ENCODE results near the gene ALOXE3. TPM values are rescaled to one million over a fixed set of nuclear protein-coding genes. Genes with fewer than 3 reads are reported as not detected.
"Not testable (repeated sequence)": the region's sequence is repeated elsewhere in the genome, so short reads cannot be mapped to it uniquely, and the experiment has no call there.

ALOXE3 gene
- total RNA-seq, 1 donor from 2014 or later = not detected

- Mint-ChIP-seq H3K27ac (peak overlapping the region; percentile 83), H3K27me3 (peaks cover 6% of the 10 kb centered on the region), H3K36me3 (ENCODE audit: low read depth) (no peaks in the 10 kb centered on the region), H3K4me3 (peak overlapping the region; percentile 89), H3K4me1 (peaks cover 14% of the 10 kb centered on the region), H3K9me3 (no peaks in the 10 kb centered on the region)
- TF ChIP-seq CTCF (IDR thresholded peaks at IDR 0.05) = no peak
- no peak for DNase-seq
- intact Hi-C loops (cut with micrococcal nuclease) = loop anchor here (1.0 kb wide), 2 partner anchors 11 to 30 kb away; no protein-coding TSS in a partner anchor
- ATAC-seq (ENCODE audit: low read depth) = no peak
- POLR2A ChIA-PET = interaction anchor here (1.2 to 2.4 kb wide), 5 partner anchors 10 to 93 kb away, joined by 3 to 20 read pairs (median 12); partner anchors contain the start of gene ALOXE3
- CTCF ChIA-PET = interaction anchor here (1.1 to 8.7 kb wide), 7 partner anchors 12 to 219 kb away, joined by 3 to 112 read pairs (median 17); no protein-coding TSS in a partner anchor
Measured at GRCh38 chr17:8080208-8080798, 38.0 kb downstream of the ALOXE3 start.

GRCh38 chr17:8079291-8080207, 38.8 kb downstream of the ALOXE3 start:
- Mint-ChIP-seq H3K4me1 (peaks cover 17% of the 10 kb centered on the region), H3K4me3 (peak overlapping the region; percentile 89), H3K9me3 (no peaks in the 10 kb centered on the region), H3K27ac (peak overlapping the region; percentile 83), H3K27me3 (peaks cover 13% of the 10 kb centered on the region), H3K36me3 (ENCODE audit: low read depth) (no peaks in the 10 kb centered on the region)
- no peak for TF ChIP-seq CTCF (IDR thresholded peaks at IDR 0.05)
- CTCF ChIA-PET = interaction anchor here (0.6 to 8.7 kb wide), 17 partner anchors 9 to 217 kb away, joined by 3 to 112 read pairs (median 5); partner anchors contain the start of genes ALOX12B, ALOXE3, SLC25A35 and VAMP2
- ATAC-seq (ENCODE audit: low read depth) (peak; percentile 85), DNase-seq (peak; percentile 82)
- intact Hi-C loops (cut with micrococcal nuclease) = loop anchor here (1.0 to 5.0 kb wide), 6 partner anchors 12 to 303 kb away; partner anchors contain the start of gene RPL26
- POLR2A ChIA-PET = interaction anchor here (0.5 to 2.4 kb wide), 14 partner anchors 11 to 216 kb away, joined by 3 to 20 read pairs (median 4); partner anchors contain the start of genes ALOXE3, CTC1 and SLC25A35

GRCh38 chr17:8077939-8078338, 40.4 kb downstream of the ALOXE3 start:
- CTCF ChIA-PET = interaction anchor here (2.0 to 8.7 kb wide), 4 partner anchors 14 to 41 kb away, joined by 17 to 112 read pairs (median 34); partner anchors contain the start of gene ALOXE3
- H3K27ac Mint-ChIP-seq; H3K36me3 Mint-ChIP-seq (ENCODE audit: low read depth); DNase-seq; H3K9me3 Mint-ChIP-seq; H3K4me3 Mint-ChIP-seq; ATAC-seq (ENCODE audit: low read depth): not testable (repeated sequence)
- Mint-ChIP-seq H3K4me1 (peaks cover 33% of the 10 kb centered on the region), H3K27me3 (peaks cover 25% of the 10 kb centered on the region)
- intact Hi-C loops (cut with micrococcal nuclease) = loop anchor here (2.0 to 5.0 kb wide), 2 partner anchors 17 to 304 kb away; partner anchors contain the start of gene RPL26
- POLR2A ChIA-PET = interaction anchor here (0.6 to 2.4 kb wide), 2 partner anchors 95 to 191 kb away, joined by 4 to 20 read pairs; no protein-coding TSS in a partner anchor

- Mint-ChIP-seq H3K36me3 (ENCODE audit: low read depth) (no peaks in the 10 kb centered on the region), H3K9me3 (no peaks in the 10 kb centered on the region), H3K4me1 (peaks cover 40% of the 10 kb centered on the region), H3K27me3 (peaks cover 33% of the 10 kb centered on the region), H3K4me3 (no peak overlapping the region), H3K27ac (no peak overlapping the region)
- intact Hi-C loops (cut with micrococcal nuclease) = loop anchor here (5.0 kb wide), 1 partner anchor 306 kb away; the partner anchor contains the start of gene RPL26
- ATAC-seq (ENCODE audit: low read depth) = no peak
- ChIA-PET CTCF (interaction anchor here (1.1 to 8.7 kb wide), 6 partner anchors 14 to 80 kb away, joined by 3 to 112 read pairs (median 6); no protein-coding TSS in a partner anchor), POLR2A (interaction anchor here (0.6 to 0.8 kb wide), 2 partner anchors 612 to 887 kb away, joined by 4 to 6 read pairs; no protein-coding TSS in a partner anchor)
- TF ChIP-seq CTCF (IDR thresholded peaks at IDR 0.05) = no peak
- DNase-seq = no peak
Measured at GRCh38 chr17:8076502-8077266, 41.6 kb downstream of the ALOXE3 start.

Data from activated B cell treated with CpG ODN at 0.5 μM for 24 hours (primary cell).